ENCODE measurements around the gene CENPE.

DNA sequence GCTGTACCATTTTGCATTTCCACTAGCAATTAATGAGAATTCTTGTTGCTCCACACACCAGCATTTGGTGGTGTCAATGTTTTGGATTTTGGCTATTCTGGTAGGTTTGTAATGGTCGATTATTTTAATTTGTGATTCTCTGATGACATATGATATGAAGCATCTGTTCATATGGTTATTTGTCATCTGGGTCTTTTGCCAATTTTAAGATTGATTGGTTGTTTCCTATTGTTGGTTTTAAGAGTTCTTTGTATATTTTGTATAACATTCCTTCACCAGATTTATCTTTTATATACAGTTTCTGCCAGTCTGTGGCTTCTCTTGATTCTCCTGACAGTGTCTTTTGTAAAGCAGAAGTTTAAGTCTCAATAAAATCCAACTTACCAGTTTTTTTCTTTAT is 80.0 kb downstream of the CENPE start:
- TF ChIP-seq, protein P1, sequence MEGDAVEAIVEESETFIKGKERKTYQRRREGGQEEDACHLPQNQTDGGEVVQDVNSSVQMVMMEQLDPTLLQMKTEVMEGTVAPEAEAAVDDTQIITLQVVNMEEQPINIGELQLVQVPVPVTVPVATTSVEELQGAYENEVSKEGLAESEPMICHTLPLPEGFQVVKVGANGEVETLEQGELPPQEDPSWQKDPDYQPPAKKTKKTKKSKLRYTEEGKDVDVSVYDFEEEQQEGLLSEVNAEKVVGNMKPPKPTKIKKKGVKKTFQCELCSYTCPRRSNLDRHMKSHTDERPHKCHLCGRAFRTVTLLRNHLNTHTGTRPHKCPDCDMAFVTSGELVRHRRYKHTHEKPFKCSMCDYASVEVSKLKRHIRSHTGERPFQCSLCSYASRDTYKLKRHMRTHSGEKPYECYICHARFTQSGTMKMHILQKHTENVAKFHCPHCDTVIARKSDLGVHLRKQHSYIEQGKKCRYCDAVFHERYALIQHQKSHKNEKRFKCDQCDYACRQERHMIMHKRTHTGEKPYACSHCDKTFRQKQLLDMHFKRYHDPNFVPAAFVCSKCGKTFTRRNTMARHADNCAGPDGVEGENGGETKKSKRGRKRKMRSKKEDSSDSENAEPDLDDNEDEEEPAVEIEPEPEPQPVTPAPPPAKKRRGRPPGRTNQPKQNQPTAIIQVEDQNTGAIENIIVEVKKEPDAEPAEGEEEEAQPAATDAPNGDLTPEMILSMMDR (conservative IDR thresholded peaks at IDR 0.05 in 1 of 2, IDR thresholded peaks at IDR 0.05 in 1 of 2; ENCODE audit: extremely low read depth in 1 of 2, insufficient read depth in 1 of 2, low read depth in 1 of 2, low read length in 2 of 2) = no peak
- TF ChIP-seq EZH2 (IDR thresholded peaks at IDR 0.05; ENCODE audit: borderline replicate concordance, low read length) = no peak
